Measurements from ENCODE around the gene MYOF.

DNA sequence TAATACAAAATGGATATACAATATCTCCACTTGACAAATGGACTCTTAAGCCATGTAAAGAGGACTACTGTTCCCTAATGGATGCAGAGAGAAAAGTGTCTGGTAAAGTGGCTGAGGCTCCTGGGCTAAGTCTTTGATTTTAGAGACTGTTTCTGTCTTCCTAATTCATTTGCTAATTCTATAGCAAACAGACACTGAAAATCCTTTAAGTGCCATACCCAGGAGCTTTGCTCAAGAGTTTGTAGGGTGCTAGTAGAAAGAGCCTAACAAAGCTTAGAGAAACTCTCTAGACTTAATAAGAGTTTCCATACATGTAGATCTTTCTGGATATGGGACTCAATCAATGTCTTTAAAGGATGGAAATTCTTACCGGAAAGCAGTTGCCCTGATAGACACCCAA lies 31.0 kb upstream of the MYOF start:
- TF ChIP-seq FOXM1 (IDR thresholded peaks at IDR 0.05; ENCODE audit: low read depth) (no peak), GATA2 (CRISPR knock-in tag; IDR thresholded peaks at IDR 0.05) (no peak), POLR2AphosphoS5 (IDR thresholded peaks at IDR 0.05; ENCODE audit: low read depth, low read length) (no peak)
- TF ChIP-seq, protein P1, sequence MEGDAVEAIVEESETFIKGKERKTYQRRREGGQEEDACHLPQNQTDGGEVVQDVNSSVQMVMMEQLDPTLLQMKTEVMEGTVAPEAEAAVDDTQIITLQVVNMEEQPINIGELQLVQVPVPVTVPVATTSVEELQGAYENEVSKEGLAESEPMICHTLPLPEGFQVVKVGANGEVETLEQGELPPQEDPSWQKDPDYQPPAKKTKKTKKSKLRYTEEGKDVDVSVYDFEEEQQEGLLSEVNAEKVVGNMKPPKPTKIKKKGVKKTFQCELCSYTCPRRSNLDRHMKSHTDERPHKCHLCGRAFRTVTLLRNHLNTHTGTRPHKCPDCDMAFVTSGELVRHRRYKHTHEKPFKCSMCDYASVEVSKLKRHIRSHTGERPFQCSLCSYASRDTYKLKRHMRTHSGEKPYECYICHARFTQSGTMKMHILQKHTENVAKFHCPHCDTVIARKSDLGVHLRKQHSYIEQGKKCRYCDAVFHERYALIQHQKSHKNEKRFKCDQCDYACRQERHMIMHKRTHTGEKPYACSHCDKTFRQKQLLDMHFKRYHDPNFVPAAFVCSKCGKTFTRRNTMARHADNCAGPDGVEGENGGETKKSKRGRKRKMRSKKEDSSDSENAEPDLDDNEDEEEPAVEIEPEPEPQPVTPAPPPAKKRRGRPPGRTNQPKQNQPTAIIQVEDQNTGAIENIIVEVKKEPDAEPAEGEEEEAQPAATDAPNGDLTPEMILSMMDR (IDR thresholded peaks at IDR 0.05) = no peak

Measured in SK-N-SH (cell line).